Astrocyte of the cerebellum (primary cell): ENCODE results near the gene TLE5.

Experiments used
- DNase-seq: peaks from one replicate; pipeline ENCODE4 v3.0.0-alpha.2; 2011; ENCODE audit warnings: low read depth
- H3K4me3 ChIP-seq: 2 replicates; pipeline ENCODE4 v1.5.1; 2011; ENCODE audit warnings: mild to moderate bottlenecking, low read depth, low read length, moderate library complexity
- in situ Hi-C: cut with HindIII; loops from 2 replicates; pipeline ENCODE4 v1.10.0; 2017; ENCODE audit warnings: low sequenced_read_pairs
- TF ChIP-seq, protein P1 (sequence below): IDR thresholded peaks from 2 replicates; pipeline ENCODE4 v1.5.1; 2012; ENCODE audit warnings: low read length, low read depth, moderate library complexity, mild to moderate bottlenecking; ENCODE audit errors: missing control alignments

Gene TLE5

DNA sequence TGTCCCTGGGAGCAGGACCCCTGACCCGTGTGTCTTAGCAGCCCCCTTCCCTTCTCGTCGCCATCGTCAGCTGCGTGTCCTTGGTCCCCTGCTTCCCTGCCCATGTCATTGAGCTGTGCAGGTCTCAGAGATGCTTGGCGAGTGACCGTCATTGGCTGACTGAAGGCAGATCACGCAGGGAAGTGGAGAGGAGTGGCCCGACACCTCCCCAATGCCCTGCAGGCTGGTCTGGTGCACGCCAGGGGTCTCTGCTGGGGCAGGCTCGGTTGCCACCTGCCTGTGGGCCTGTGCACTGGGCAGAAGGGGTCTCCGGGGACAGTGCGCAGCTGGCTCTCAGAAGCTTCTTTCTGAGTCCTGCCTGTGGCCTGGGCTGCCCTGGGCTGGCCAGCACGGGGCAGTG, 38.0 kb upstream of the TLE5 start:
- H3K4me3 ChIP-seq, result no peak overlapping the region
- in situ Hi-C loops, result no loop called here

DNA sequence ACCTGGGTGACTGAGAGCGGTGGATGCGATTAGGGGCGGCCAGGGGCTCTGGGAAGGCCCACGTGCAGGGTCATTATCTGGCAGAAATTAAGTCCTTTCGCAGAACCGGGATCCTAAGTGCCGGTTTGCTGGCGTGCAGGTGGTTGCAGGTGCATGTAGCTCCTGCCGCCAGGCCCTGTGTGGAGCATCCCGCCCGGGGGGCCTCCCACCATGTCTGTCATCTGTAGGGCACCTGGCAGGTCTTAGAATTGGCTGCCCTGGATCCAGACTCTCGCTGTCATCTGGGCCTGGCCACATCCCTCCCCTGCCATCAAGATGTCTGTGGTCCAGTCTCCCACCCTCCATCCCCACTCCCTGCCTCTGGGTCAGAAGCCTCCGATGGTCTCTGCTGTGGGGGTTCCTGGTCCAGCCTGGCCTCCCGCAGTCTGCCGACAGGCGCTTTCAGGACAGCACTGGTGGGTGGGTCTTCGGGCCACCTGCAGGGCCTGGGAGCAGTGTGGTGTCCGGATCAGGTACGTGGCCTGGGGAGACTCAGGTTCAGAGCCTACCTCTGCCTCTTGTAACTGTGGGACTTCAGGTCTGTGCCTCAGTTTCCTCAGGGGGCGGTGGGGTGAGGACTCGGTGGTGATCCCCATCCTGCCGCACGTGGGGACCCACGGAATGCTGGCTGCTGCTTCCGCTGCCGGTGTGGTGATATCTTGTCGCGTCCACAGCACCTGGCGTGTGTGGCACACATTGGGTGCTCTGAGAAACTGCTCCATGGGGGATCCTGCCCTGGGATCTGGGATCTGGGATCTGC, 37.3 kb upstream of the TLE5 start:
- DNase-seq, result no peak
- H3K4me3 ChIP-seq, result no peak overlapping the region
- in situ Hi-C loops, result no loop called here
- TF ChIP-seq, protein P1, sequence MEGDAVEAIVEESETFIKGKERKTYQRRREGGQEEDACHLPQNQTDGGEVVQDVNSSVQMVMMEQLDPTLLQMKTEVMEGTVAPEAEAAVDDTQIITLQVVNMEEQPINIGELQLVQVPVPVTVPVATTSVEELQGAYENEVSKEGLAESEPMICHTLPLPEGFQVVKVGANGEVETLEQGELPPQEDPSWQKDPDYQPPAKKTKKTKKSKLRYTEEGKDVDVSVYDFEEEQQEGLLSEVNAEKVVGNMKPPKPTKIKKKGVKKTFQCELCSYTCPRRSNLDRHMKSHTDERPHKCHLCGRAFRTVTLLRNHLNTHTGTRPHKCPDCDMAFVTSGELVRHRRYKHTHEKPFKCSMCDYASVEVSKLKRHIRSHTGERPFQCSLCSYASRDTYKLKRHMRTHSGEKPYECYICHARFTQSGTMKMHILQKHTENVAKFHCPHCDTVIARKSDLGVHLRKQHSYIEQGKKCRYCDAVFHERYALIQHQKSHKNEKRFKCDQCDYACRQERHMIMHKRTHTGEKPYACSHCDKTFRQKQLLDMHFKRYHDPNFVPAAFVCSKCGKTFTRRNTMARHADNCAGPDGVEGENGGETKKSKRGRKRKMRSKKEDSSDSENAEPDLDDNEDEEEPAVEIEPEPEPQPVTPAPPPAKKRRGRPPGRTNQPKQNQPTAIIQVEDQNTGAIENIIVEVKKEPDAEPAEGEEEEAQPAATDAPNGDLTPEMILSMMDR, result no peak

More for the DNA sequence above, 38.0 kb upstream of the TLE5 start:
- TF ChIP-seq, protein P1, result no peak
- no peak for DNase-seq

DNA sequence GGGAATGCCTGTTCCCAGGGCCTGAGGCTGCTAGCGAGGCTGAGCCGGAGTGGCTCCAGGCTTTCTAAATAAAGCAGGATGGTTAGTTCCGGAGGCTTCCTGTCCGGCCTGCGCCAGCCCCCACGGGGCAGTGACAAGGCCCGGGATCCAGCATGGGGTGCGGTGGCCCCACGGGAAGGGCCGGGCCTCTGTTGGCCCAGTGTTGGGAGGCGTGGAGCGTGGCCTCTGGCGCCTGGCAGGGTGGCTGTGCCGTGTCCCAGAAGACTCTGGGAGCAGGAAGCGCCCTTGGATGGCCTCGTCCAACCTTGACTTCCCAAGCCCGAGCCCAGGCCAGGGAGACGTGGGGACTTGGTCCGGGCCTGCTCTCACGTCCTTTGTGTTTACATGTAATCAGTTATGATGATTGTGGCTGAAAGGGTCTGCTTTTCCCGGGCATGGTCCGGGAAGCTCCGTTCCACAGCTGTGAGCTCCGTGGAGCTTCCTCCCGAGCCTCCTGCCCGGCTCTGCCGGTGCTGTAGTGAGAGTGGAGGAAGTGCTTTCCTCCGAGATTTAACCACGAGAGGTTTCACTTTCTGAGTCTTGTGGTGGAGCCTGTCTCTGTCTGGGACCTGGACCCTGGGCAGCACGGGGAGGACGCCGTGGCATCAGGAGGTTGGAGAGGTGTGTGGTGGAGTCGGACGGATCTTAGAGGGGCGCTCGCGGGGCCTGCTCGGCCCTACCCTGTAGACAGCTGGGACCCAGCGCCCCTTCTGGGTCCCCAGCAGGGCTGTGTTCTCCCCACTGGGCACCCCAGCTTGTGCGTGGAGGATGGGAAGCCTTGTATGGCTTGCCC, 36.4 kb upstream of the TLE5 start:
- TF ChIP-seq, protein P1, result no peak
- DNase-seq, result peak; percentile 12
- in situ Hi-C loops, result no loop called here
- H3K4me3 ChIP-seq, result no peak overlapping the region

DNA sequence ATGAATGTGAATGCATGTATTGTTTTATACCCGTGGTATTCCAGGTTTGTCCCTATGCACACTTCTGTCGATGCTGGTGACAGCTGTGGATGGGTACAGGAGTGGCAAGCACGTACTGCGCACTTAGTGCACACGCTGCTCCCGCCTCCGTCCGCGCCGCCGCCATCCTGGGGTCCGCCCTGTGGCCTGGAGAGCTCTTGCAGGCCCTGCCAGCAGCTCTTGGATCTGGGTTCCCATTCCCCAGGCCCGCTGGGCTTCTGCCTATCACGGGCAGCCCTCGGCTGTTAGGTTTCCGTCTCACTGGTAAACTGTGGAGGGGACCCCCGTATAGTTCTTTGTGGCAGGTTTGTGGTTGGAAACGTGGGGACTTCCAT, 35.8 kb upstream of the TLE5 start:
- in situ Hi-C loops, result no loop called here
- TF ChIP-seq, protein P1, result no peak
- DNase-seq, result no peak
- H3K4me3 ChIP-seq, result no peak overlapping the region

DNA sequence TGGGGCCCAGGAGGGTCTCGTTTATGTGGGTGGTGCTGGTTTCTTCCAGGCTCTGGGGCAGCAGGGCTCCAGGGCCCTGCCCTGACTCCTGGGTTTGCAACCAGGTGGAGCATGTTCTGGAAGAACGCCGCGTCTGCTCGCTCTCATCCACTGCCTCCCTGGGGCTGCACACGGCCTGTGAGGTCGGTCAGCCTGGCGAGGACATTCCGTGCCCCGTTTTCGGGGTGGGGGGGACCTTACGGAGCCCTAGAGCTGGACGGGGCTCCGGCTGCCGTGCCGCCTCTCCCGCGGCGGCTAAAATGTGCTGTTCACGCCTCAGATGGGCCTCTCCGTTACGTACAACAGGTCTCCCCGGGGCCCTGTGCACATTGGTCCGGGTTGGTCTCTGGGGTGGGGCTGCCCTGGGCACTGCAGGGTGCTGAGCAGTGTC, 35.2 kb upstream of the TLE5 start:
- no peak for DNase-seq
- in situ Hi-C loops, result no loop called here
- TF ChIP-seq, protein P1, result no peak
- no peak overlapping the region for H3K4me3 ChIP-seq

DNA sequence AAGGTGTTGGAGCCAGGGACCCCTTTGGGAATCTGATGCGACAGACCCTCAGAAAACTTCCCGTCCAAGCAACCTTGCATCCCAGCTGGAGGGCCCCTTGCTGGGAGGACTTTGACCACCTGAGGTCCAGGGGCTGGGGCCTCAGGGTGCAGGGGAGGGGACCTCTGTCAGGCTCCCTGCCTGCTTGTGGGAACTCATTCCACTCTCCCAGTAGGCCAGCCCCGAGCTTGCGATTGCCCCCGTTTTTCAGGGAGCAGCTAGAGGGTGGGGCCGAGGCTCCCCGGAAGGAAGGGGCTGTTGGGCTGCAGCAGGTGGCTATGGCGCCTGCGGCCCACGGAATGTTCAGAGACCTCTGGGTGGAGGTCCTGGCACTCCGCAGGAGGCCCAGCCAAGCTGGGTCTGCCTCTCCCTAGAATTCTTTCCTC, 34.6 kb upstream of the TLE5 start:
- in situ Hi-C loops, result no loop called here
- DNase-seq, result no peak
- TF ChIP-seq, protein P1, result no peak
- H3K4me3 ChIP-seq, result no peak overlapping the region
